HUES6 (cell line): Measurements from ENCODE around the gene METTL25.

Experiments used
- H3K27ac ChIP-seq: 2 replicates; pipeline ENCODE4 v1.7.0; 2013; ENCODE audit warnings: low read depth, mild to moderate bottlenecking, low read length, inconsistent platforms
- H3K27me3 ChIP-seq: 2 replicates; pipeline ENCODE4 v1.6.1; 2013; ENCODE audit warnings: low read length; ENCODE audit not compliant: control insufficient read depth, insufficient read depth
- H3K36me3 ChIP-seq: 2 replicates; pipeline ENCODE4 v1.6.1; 2013; ENCODE audit warnings: low read length; ENCODE audit not compliant: control insufficient read depth, insufficient read depth
- H3K4me1 ChIP-seq: 2 replicates; pipeline ENCODE4 v1.6.1; 2013; ENCODE audit warnings: low read length; ENCODE audit not compliant: control insufficient read depth, insufficient read depth
- H3K4me3 ChIP-seq: 2 replicates; pipeline ENCODE4 v1.5.1; 2013; ENCODE audit warnings: low read depth, low read length
- H3K9ac ChIP-seq: one replicate; pipeline ENCODE4 v1.6.1; 2013; ENCODE audit warnings: mild to moderate bottlenecking, low read length
- H3K9me3 ChIP-seq: 2 replicates; pipeline ENCODE4 v1.6.1; 2013; ENCODE audit warnings: low read depth, low read length; ENCODE audit not compliant: control insufficient read depth, insufficient read depth

The METTL25 gene

DNA sequence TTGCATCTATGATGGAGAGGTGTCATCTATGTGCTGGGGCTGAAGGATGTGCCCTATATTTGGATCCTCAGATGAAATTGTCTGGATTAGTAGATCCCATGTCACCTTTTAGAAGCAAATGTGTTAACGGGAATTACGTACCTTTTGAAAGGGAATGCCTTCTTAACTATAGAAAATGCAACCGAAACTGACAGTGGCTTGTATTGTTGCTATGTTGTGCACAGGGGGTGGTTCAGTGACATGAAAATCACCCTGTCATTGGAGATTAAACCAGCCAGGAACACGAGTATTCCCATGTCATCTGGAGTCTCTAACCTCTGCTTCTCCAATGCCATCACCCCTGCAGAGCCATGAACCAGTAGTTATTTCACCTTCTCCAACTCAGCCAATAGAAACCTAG, 110.2 kb downstream of the METTL25 start:
- no peaks in the 10 kb centered on the region for H3K36me3 ChIP-seq
- H3K27me3 ChIP-seq, result no peaks in the 10 kb centered on the region
- no peaks in the 10 kb centered on the region for H3K4me1 ChIP-seq
- H3K9me3 ChIP-seq, result no peaks in the 10 kb centered on the region
- no peak overlapping the region for H3K27ac ChIP-seq
- no peak overlapping the region for H3K9ac ChIP-seq
- H3K4me3 ChIP-seq, result no peak overlapping the region

DNA sequence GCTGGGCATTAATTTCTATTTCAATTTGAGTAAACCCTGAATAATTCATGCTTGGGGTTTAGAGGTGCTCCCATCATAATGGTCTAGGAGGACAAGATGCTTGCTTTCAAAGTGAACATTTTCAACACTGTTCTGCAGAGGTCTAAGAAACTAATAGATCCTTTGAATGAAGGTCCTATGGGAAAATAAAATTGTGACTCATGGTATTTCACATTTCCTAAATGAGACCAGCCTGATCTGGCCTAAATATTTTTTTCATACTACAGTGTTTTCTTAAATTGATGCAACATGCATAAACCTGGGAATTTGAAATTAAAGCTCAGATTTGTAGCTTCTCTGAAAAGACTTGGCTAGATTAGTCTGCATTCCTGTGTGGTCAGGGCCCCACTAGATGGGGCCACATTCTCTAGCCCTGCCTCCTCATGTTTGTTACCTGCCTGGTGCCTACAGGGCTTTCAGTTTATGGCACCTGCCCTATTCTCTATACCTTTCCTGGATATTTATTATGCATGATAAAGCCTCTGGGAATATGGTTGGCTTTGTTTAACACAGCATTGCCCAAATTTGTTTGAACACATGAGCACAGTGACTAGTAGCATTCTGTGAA, 112.7 kb downstream of the METTL25 start:
- Histone ChIP-seq H3K9me3 (no peaks in the 10 kb centered on the region), H3K4me1 (no peaks in the 10 kb centered on the region), H3K27ac (no peak overlapping the region), H3K27me3 (no peaks in the 10 kb centered on the region), H3K9ac (no peak overlapping the region), H3K36me3 (no peaks in the 10 kb centered on the region), H3K4me3 (no peak overlapping the region)

DNA sequence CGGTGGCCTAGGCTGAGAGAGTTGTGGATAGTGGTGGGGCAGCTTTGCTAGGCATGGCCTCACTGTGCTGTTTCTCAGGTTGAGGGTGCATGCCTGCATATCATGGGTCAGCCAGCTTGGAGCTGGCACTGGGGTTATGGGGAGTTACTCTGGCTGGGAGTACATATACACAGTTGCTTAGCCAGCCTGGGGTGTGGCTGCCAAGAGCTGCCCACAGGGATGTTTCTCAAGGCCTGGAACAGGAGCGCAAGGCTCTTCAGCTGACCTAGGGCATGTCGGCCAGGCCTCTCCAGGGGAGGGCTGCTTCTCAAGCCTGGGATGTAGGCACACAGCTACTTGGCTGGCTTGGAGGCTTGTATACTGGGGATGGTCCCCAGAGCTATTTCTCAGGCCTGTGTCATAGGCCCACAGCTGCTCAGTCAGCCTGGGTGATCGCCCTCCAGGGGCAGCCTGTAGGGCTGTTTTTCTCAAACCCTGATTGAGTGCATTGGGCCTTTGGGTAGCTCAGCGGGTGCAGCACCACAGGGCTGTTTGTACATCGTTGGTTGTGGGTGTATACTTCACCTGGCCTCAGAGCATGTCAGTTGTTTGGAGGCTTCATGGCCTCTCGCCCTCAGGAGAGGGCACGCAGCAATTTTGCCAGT, 114.9 kb downstream of the METTL25 start:
- Histone ChIP-seq H3K27me3 (no peaks in the 10 kb centered on the region), H3K9me3 (no peaks in the 10 kb centered on the region), H3K36me3 (no peaks in the 10 kb centered on the region), H3K4me1 (no peaks in the 10 kb centered on the region), H3K4me3 (no peak overlapping the region), H3K9ac (no peak overlapping the region), H3K27ac (no peak overlapping the region)

DNA sequence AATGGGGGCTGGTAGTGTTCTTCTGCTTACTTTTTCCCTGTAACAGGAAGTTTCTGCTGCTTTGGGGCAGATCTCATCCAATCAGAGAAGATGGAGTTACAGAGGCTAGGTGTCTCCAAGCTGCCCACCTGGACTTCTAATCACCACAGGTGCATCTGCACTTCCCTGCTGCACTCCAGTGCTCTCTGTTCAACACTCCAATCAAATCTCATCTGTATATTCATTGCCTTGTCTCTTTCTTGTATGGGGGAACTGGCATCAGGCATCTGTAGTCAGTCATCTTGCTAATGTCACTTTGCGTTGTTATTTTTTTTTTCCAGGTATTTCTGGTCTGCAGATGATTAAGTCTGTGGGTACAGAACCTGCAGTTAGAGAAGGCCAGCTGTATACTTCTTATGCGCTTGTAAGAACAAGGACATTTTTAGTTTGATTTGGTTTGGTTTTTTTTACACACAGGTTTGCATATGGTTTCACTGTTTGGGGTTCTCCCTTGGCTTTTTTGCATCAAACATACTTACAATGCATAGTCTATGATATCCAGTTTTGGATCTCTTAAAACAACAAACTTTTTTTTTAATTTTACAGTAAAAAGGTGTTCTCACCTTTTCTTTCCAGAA, 116.0 kb downstream of the METTL25 start:
- no peak overlapping the region for H3K27ac ChIP-seq
- H3K9me3 ChIP-seq, result no peaks in the 10 kb centered on the region
- no peak overlapping the region for H3K4me3 ChIP-seq
- H3K27me3 ChIP-seq, result no peaks in the 10 kb centered on the region
- H3K4me1 ChIP-seq, result no peaks in the 10 kb centered on the region
- no peaks in the 10 kb centered on the region for H3K36me3 ChIP-seq
- no peak overlapping the region for H3K9ac ChIP-seq

DNA sequence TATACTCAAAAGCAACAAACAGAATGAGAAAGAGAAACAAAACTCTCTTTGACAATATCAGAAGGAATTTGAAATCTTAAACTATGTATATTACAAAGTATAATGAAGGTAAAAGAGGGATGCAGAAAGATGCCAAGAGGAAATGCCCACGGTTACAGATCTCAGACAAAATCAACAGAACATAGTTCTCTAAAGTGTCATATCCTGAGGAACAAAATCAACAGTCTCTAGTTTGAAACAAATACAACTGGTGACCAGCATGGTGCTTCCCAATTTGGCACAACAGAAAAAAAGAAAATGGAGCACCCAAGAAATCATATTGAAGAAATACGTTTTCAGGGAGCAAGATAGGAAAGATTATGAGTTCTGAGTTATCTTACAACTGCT, 116.5 kb downstream of the METTL25 start:
- Histone ChIP-seq H3K27ac (no peak overlapping the region), H3K9ac (no peak overlapping the region), H3K4me1 (no peaks in the 10 kb centered on the region), H3K4me3 (no peak overlapping the region), H3K9me3 (no peaks in the 10 kb centered on the region), H3K36me3 (no peaks in the 10 kb centered on the region), H3K27me3 (no peaks in the 10 kb centered on the region)

DNA sequence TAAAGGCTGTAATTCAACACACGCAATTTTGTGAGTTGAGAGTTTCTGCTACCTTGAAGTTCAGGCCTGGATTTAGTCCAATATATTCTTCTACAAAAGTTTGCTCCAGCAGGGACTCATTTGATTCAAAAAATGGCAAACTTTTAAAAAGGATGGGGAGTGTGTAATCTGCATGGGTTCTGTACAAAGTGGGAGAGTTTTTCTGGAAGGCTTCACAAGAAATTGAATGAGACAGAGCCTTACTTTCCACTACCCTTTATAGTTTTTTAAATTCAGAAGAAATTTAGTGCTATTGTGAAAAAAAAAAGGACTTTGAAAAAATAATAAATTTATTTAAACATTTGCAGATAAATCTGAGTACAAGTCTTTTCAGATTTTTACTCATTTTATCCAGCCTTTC, 116.9 kb downstream of the METTL25 start:
- H3K4me1 ChIP-seq, result no peaks in the 10 kb centered on the region
- H3K36me3 ChIP-seq, result no peaks in the 10 kb centered on the region
- H3K9ac ChIP-seq, result no peak overlapping the region
- H3K27ac ChIP-seq, result no peak overlapping the region
- H3K4me3 ChIP-seq, result no peak overlapping the region
- H3K9me3 ChIP-seq, result no peaks in the 10 kb centered on the region
- no peaks in the 10 kb centered on the region for H3K27me3 ChIP-seq

DNA sequence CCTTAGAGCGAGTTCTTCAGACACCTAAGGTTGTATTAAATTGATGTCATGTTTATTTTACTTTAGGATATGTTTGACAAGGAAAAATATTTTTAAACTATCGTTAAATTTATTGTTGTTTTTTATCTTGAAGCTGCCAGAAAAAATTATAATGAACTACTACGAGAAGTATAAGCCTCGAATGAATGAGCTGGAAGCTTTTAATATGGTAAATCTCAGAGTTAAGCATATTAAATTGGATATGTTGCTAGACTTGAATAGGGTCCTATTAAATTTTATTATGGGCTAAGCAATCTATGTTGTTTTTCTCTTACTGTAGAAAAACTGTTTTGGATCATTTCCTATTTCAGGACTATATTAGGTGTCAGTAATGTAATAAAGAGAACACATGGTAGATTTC, 118.2 kb downstream of the METTL25 start:
- no peak overlapping the region for H3K4me3 ChIP-seq
- H3K4me1 ChIP-seq, result no peaks in the 10 kb centered on the region
- H3K9me3 ChIP-seq, result no peaks in the 10 kb centered on the region
- H3K9ac ChIP-seq, result no peak overlapping the region
- H3K36me3 ChIP-seq, result no peaks in the 10 kb centered on the region
- no peaks in the 10 kb centered on the region for H3K27me3 ChIP-seq
- H3K27ac ChIP-seq, result no peak overlapping the region

DNA sequence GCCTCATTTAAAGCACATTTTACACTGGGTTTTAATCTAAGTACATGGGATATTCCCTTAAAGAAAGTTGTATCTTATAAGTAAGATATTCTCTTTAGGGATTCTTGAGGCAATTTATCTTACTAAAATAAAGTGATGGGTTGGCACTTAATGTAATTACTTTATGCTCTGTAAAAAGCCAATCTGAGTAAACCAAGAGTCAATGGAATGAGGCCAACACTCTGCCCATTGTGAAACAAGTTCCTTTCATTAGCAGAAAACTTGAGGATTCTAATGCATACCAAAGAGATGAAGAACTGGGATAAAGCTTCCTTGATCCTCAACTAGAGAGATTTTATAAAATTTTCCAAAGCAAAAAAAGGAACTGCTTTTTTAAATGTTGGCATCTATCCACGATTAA, 121.2 kb downstream of the METTL25 start:
- no peaks in the 10 kb centered on the region for H3K36me3 ChIP-seq
- H3K27ac ChIP-seq, result no peak overlapping the region
- H3K4me1 ChIP-seq, result no peaks in the 10 kb centered on the region
- H3K9ac ChIP-seq, result no peak overlapping the region
- H3K4me3 ChIP-seq, result no peak overlapping the region
- no peaks in the 10 kb centered on the region for H3K27me3 ChIP-seq
- no peaks in the 10 kb centered on the region for H3K9me3 ChIP-seq

DNA sequence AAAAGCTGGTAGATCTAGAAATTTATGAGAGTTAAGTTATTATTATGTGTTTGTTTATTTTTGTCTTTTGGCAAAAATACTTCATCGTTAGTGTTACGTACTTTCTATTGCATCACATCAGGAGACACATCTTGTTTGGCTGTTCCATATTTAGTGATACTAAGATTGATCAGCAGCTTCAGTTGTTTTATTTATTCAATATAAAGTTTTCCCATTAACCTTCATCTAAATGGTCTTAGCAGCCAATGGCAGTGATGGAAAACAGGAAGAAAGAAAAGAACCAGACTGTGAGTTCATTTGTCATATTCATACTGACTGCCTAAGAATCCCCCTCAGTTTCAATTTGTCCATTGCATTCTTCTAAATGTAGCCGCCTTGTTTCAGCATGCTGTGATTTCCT, 122.3 kb downstream of the METTL25 start:
- Histone ChIP-seq H3K36me3 (no peaks in the 10 kb centered on the region), H3K9me3 (no peaks in the 10 kb centered on the region), H3K9ac (no peak overlapping the region), H3K27ac (no peak overlapping the region), H3K4me1 (no peaks in the 10 kb centered on the region), H3K27me3 (no peaks in the 10 kb centered on the region), H3K4me3 (no peak overlapping the region)

DNA sequence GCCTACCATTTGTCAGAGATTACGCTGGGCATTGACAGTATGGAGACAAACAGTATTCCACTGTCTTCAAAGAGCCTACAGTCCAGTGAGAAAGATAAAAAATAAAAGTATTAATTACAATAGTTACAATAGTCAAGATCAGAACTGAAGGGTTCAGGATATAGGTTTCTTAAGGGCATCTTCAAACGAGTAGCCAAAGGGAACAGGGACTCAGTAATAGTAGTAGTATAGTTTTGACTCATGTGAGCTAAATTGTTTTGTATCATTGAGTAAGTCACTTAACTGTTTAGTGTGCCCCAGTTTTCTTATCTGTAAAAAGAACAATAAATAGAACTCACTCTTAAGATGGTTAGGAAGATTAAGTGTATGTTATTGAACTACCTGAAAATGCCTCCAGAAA, 123.6 kb downstream of the METTL25 start:
- Histone ChIP-seq H3K4me1 (no peaks in the 10 kb centered on the region), H3K9ac (no peak overlapping the region), H3K27me3 (no peaks in the 10 kb centered on the region), H3K27ac (no peak overlapping the region), H3K9me3 (no peaks in the 10 kb centered on the region), H3K4me3 (no peak overlapping the region), H3K36me3 (no peaks in the 10 kb centered on the region)

DNA sequence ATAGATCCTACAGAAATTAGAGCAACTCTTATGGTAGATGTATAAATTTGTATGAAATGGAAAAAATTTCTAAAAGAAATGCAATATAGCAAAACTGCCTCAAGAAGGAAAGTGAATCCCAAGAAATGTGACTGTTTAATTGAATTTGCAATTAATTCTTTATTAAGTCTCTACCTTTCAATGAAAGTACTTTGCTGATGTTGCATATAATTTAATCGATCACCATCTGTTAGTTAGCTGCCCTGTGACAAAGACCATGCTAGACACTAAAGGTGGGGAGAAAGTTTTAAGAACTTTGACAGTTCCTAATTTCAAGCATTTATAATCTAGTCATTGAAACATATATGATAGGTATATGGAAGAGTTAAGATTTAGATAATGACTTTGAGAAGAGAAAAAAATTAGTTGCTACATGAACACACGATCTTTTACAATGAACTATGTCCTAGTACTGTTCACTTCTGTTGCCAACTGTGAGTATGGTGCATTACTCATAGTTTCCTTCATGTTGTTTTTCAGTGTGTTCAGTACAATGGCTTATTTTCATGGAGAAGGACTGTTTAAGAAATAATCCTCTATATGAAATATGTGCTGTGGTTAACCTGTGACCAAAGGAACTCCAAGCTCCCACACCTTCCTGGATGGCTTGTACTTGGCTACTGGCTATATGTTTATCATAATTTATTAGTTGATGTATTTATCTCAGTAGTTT, 128.4 kb downstream of the METTL25 start:
- no peaks in the 10 kb centered on the region for H3K27me3 ChIP-seq

More for the DNA sequence above, 128.4 kb downstream of the METTL25 start:
- Histone ChIP-seq H3K36me3 (no peaks in the 10 kb centered on the region), H3K9me3 (no peaks in the 10 kb centered on the region), H3K4me3 (no peak overlapping the region), H3K27ac (no peak overlapping the region), H3K9ac (no peak overlapping the region), H3K4me1 (peaks cover 7% of the 10 kb centered on the region; the same call in 1 of the 2 replicates)
